ENCODE measurements around the gene KCNH1.
"Not testable (repeated sequence)": the region's sequence is repeated elsewhere in the genome, so short reads cannot be mapped to it uniquely, and the experiment has no call there.

DNA sequence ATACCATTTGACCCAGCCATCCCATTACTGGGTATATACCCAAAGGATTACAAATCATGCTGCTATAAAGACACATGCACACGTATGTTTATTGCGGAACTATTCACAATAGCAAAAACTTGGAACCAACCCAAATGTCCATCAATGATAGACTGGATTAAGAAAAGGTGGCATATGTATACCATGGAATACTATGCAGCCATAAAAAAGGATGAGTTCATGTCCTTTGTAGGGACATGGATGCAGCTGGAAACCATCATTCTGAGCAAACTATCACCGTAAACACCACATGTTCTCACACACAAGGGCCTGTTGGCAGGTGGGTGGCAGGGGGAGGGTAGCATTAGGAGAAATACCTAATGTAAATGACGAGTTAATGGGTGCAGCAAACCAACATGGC, 472.4 kb downstream of the KCNH1 start:
- TF ChIP-seq MXI1 (IDR thresholded peaks at IDR 0.05; ENCODE audit: low read depth, low read length); FOXM1 (IDR thresholded peaks at IDR 0.05; ENCODE audit: low read depth); EP300 (IDR thresholded peaks at IDR 0.05; ENCODE audit: borderline replicate concordance in 1 of 2, low read depth in 1 of 2, low read length in 1 of 2); POLR2AphosphoS5 (IDR thresholded peaks at IDR 0.05; ENCODE audit: low read depth, low read length); GABPA (IDR thresholded peaks at IDR 0.05; ENCODE audit: low read depth); NRF1 (IDR thresholded peaks at IDR 0.05; ENCODE audit: low read depth, low read length); GATA2 (CRISPR knock-in tag; IDR thresholded peaks at IDR 0.05); RAD21 (IDR thresholded peaks at IDR 0.05; ENCODE audit: low read length); ELF1 (IDR thresholded peaks at IDR 0.05): not testable (repeated sequence)
- TF ChIP-seq, protein P1, sequence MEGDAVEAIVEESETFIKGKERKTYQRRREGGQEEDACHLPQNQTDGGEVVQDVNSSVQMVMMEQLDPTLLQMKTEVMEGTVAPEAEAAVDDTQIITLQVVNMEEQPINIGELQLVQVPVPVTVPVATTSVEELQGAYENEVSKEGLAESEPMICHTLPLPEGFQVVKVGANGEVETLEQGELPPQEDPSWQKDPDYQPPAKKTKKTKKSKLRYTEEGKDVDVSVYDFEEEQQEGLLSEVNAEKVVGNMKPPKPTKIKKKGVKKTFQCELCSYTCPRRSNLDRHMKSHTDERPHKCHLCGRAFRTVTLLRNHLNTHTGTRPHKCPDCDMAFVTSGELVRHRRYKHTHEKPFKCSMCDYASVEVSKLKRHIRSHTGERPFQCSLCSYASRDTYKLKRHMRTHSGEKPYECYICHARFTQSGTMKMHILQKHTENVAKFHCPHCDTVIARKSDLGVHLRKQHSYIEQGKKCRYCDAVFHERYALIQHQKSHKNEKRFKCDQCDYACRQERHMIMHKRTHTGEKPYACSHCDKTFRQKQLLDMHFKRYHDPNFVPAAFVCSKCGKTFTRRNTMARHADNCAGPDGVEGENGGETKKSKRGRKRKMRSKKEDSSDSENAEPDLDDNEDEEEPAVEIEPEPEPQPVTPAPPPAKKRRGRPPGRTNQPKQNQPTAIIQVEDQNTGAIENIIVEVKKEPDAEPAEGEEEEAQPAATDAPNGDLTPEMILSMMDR (IDR thresholded peaks at IDR 0.05) = not testable (repeated sequence)
- TF ChIP-seq, protein P2, sequence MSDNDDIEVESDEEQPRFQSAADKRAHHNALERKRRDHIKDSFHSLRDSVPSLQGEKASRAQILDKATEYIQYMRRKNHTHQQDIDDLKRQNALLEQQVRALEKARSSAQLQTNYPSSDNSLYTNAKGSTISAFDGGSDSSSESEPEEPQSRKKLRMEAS (IDR thresholded peaks at IDR 0.05; ENCODE audit: low read depth) = not testable (repeated sequence)
- TF ChIP-seq, protein P3, sequence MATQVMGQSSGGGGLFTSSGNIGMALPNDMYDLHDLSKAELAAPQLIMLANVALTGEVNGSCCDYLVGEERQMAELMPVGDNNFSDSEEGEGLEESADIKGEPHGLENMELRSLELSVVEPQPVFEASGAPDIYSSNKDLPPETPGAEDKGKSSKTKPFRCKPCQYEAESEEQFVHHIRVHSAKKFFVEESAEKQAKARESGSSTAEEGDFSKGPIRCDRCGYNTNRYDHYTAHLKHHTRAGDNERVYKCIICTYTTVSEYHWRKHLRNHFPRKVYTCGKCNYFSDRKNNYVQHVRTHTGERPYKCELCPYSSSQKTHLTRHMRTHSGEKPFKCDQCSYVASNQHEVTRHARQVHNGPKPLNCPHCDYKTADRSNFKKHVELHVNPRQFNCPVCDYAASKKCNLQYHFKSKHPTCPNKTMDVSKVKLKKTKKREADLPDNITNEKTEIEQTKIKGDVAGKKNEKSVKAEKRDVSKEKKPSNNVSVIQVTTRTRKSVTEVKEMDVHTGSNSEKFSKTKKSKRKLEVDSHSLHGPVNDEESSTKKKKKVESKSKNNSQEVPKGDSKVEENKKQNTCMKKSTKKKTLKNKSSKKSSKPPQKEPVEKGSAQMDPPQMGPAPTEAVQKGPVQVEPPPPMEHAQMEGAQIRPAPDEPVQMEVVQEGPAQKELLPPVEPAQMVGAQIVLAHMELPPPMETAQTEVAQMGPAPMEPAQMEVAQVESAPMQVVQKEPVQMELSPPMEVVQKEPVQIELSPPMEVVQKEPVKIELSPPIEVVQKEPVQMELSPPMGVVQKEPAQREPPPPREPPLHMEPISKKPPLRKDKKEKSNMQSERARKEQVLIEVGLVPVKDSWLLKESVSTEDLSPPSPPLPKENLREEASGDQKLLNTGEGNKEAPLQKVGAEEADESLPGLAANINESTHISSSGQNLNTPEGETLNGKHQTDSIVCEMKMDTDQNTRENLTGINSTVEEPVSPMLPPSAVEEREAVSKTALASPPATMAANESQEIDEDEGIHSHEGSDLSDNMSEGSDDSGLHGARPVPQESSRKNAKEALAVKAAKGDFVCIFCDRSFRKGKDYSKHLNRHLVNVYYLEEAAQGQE (IDR thresholded peaks at IDR 0.05; ENCODE audit: low read depth, low read length) = not testable (repeated sequence)
- TF ChIP-seq, protein P4, sequence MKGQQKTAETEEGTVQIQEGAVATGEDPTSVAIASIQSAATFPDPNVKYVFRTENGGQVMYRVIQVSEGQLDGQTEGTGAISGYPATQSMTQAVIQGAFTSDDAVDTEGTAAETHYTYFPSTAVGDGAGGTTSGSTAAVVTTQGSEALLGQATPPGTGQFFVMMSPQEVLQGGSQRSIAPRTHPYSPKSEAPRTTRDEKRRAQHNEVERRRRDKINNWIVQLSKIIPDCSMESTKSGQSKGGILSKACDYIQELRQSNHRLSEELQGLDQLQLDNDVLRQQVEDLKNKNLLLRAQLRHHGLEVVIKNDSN (IDR thresholded peaks at IDR 0.05; ENCODE audit: borderline replicate concordance, low read depth) = not testable (repeated sequence)
